Breast epithelium (tissue), 3 donors: ENCODE measurements around the gene EGR4.

Experiments used
- CTCF ChIP-seq, 3 donors: fragments of 450-650 bp; IDR thresholded peaks; one replicate each; pipeline ENCODE4 v1.5.1; 2016 to 2017; ENCODE audit warnings: antibody characterized with exemption in 3 of 3, mild to moderate bottlenecking in 3 of 3, moderate library complexity in 3 of 3
- POLR2A ChIP-seq: fragments of 450-650 bp; IDR thresholded peaks from one replicate; pipeline ENCODE4 v1.6.1; 2016; ENCODE audit warnings: antibody characterized with exemption, mild to moderate bottlenecking, moderate library complexity
- POLR2AphosphoS5 ChIP-seq, 3 donors: sonication (generic); formaldehyde crosslinking; IDR thresholded peaks; one replicate each; pipeline ENCODE4 v1.6.1; 2017; ENCODE audit warnings: antibody characterized with exemption in 3 of 3

- no peak for TF ChIP-seq CTCF (IDR thresholded peaks at IDR 0.05)
- TF ChIP-seq POLR2A = no peak
- TF ChIP-seq POLR2AphosphoS5 (IDR thresholded peaks at IDR 0.05) = no peak
Measured at GRCh38 chr2:73283545-73284295, 9.6 kb downstream of the EGR4 start.
